KBM-7 (cell line): ENCODE data around the gene MED13L.

Experiments
- DNase-seq: peaks from one replicate; pipeline ENCODE4 v3.0.0-alpha.2; 2015
- in situ Hi-C: fragments of 300-500 bp; cut with MboI; formaldehyde crosslinking; loops from 2 replicates; pipeline ENCODE4 v1.14.3; 2020; ENCODE audit warnings: low sequenced_read_pairs, low pct_unique_long_range_greater_than_20kb, mixed read lengths

Gene MED13L

GRCh38 chr12:116089080-116089479, 188.4 kb downstream of the MED13L start:
- no peak for DNase-seq
- in situ Hi-C loops: no loop called here

- peak; percentile 67 for DNase-seq
- in situ Hi-C loops: no loop called here
These were observed 189.5 kb downstream of the MED13L start for GRCh38 chr12:116087962-116088361.

- in situ Hi-C loops: no loop called here
- DNase-seq: peak; percentile 28
These were observed 190.1 kb downstream of the MED13L start for GRCh38 chr12:116087399-116087798.

GRCh38 chr12:116080415-116080814, 197.1 kb downstream of the MED13L start:
- no peak for DNase-seq
- in situ Hi-C loops: no loop called here

GRCh38 chr12:116078396-116078795, 199.1 kb downstream of the MED13L start:
- in situ Hi-C loops: no loop called here
- no peak for DNase-seq

- in situ Hi-C loops: no loop called here
- no peak for DNase-seq
These were observed 200.1 kb downstream of the MED13L start for GRCh38 chr12:116077431-116077830.

- in situ Hi-C loops: no loop called here
- DNase-seq: no peak
These were observed 201.1 kb downstream of the MED13L start for GRCh38 chr12:116076399-116076798.

GRCh38 chr12:116074686-116075085, 202.8 kb downstream of the MED13L start:
- no peak for DNase-seq
- in situ Hi-C loops: no loop called here

GRCh38 chr12:116071555-116072230, 205.8 kb downstream of the MED13L start:
- no peak for DNase-seq
- in situ Hi-C loops: no loop called here

- in situ Hi-C loops: no loop called here
These were observed 207.0 kb downstream of the MED13L start for GRCh38 chr12:116070444-116070843.

GRCh38 chr12:116069943-116070342, 207.6 kb downstream of the MED13L start:
- no peak for DNase-seq
- in situ Hi-C loops: no loop called here

More at GRCh38 chr12:116070444-116070843, 207.0 kb downstream of the MED13L start:
- no peak for DNase-seq

- DNase-seq: no peak
- in situ Hi-C loops: no loop called here
These were observed 208.6 kb downstream of the MED13L start for GRCh38 chr12:116068853-116069252.

GRCh38 chr12:116068371-116068770, 209.1 kb downstream of the MED13L start:
- in situ Hi-C loops: no loop called here
- no peak for DNase-seq

GRCh38 chr12:116067892-116068291, 209.6 kb downstream of the MED13L start:
- no peak for DNase-seq
- in situ Hi-C loops: no loop called here

- in situ Hi-C loops: no loop called here
- DNase-seq: peak; percentile 67
These were observed 210.9 kb downstream of the MED13L start for GRCh38 chr12:116066381-116067230.

GRCh38 chr12:116065606-116066005, 211.9 kb downstream of the MED13L start:
- no peak for DNase-seq
- in situ Hi-C loops: no loop called here

GRCh38 chr12:116064493-116064892, 213.0 kb downstream of the MED13L start:
- no peak for DNase-seq
- in situ Hi-C loops: no loop called here

- in situ Hi-C loops: no loop called here
- no peak for DNase-seq
These were observed 214.8 kb downstream of the MED13L start for GRCh38 chr12:116062698-116063097.

- in situ Hi-C loops: no loop called here
- DNase-seq: no peak
These were observed 216.7 kb downstream of the MED13L start for GRCh38 chr12:116060764-116061163.

GRCh38 chr12:116059904-116060303, 217.6 kb downstream of the MED13L start:
- in situ Hi-C loops: no loop called here
- no peak for DNase-seq
